ENCODE results near the gene OR5D18.
"Not testable (repeated sequence)": the region's sequence is repeated elsewhere in the genome, so short reads cannot be mapped to it uniquely, and the experiment has no call there.

The OR5D18 gene

GRCh38 chr11:55819330-55819729, at the start of gene OR5D18:
OR5D18 (plus strand) TSS chr11:55819630; CDS start chr11:55819630, 0 bp downstream.
- no peak for DNase-seq (ENCODE audit: low read depth)

- DNase-seq (ENCODE audit: low read depth): no peak
Observed at GRCh38 chr11:55773138-55773537, 46.3 kb upstream of the OR5D18 start, which contains the start of gene OR5D13. OR5D13 (plus strand) TSS chr11:55773438; CDS start chr11:55773438, 0 bp downstream.

- no peak for DNase-seq (ENCODE audit: low read depth)
Observed at GRCh38 chr11:55791606-55792005, 27.8 kb upstream of the OR5D18 start.

GRCh38 chr11:55793321-55793720, 26.1 kb upstream of the OR5D18 start:
- no peak for DNase-seq (ENCODE audit: low read depth)

- DNase-seq (ENCODE audit: low read depth): no peak
Observed at GRCh38 chr11:55795256-55795655, 24.2 kb upstream of the OR5D18 start, which contains the start of gene OR5D14. OR5D14 (plus strand) TSS chr11:55795556; CDS start chr11:55795556, 0 bp downstream.

- no peak for DNase-seq (ENCODE audit: low read depth)
Observed at GRCh38 chr11:55806248-55806647, 13.2 kb upstream of the OR5D18 start.

GRCh38 chr11:55811067-55811466, 8.4 kb upstream of the OR5D18 start, which contains the start of gene OR5L1:
OR5L1 (plus strand) TSS chr11:55811367; CDS start chr11:55811467, 100 bp downstream.
- DNase-seq (ENCODE audit: low read depth): no peak

- DNase-seq (ENCODE audit: low read depth): no peak
Observed at GRCh38 chr11:55826919-55827318, 7.5 kb downstream of the OR5D18 start, which contains the start of gene OR5L2. OR5L2 (plus strand) TSS chr11:55827219; CDS start chr11:55827219, 0 bp downstream.

- DNase-seq (ENCODE audit: low read depth): no peak
Observed at GRCh38 chr11:55838452-55838851, 19.0 kb downstream of the OR5D18 start, which contains the start of gene OR5D16. OR5D16 (plus strand) TSS chr11:55838752; CDS start chr11:55838752, 0 bp downstream.

- DNase-seq (ENCODE audit: low read depth): no peak
Observed at GRCh38 chr11:55847453-55847852, 28.0 kb downstream of the OR5D18 start.

- DNase-seq (ENCODE audit: low read depth): no peak
Observed at GRCh38 chr11:55849037-55849436, 29.6 kb downstream of the OR5D18 start.

- DNase-seq (ENCODE audit: low read depth): no peak
Observed at GRCh38 chr11:55852141-55852540, 32.7 kb downstream of the OR5D18 start.

GRCh38 chr11:55854704-55855103, 35.3 kb downstream of the OR5D18 start:
- DNase-seq (ENCODE audit: low read depth): no peak

GRCh38 chr11:55867354-55867753, 47.9 kb downstream of the OR5D18 start:
- not testable (repeated sequence) for DNase-seq (ENCODE audit: low read depth)
